GM13977 (cell line): ENCODE measurements around the gene LBHD2.

ENCODE experiments used
- DNase-seq: peaks from one replicate; pipeline ENCODE4 v3.0.0; 2012; ENCODE audit warnings: low spot score
- CTCF ChIP-seq: IDR thresholded peaks from 2 replicates; pipeline ENCODE4 v1.5.1; 2012; ENCODE audit warnings: mild to moderate bottlenecking, control low read depth; ENCODE audit not compliant: insufficient read depth; ENCODE audit errors: extremely low read depth, missing control alignments
- in situ Hi-C: fragments of 300-500 bp; cut with MboI; formaldehyde crosslinking; loops from one replicate; pipeline ENCODE4 v1.12.0; 2022; ENCODE audit warnings: low sequenced_read_pairs, low pct_unique_long_range_greater_than_20kb, mixed read lengths, inconsistent platforms; ENCODE audit not compliant: unreplicated experiment

Gene LBHD2

DNA sequence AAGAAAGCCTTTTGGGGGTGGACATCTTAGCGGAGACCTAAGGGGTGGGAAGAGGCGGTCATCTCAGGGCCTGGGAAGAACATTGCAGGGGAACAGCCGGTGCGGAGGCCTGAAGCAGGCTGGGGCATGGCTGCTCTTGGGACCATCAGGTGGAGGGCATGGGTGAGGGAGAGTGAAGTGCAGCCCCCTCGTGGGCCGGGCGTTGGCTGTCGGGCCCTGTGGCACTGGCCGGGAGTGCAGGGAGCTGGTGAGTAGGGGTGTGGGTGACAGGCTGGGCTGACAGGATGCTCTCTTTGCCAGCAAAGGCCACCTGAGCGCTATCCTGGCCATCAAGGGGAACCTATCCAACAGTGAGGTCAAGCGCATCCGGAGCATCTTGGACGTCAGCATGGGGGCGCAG lies 50.9 kb downstream of the LBHD2 start:
- DNase-seq: no peak
- in situ Hi-C loops: no loop called here
- no peak for TF ChIP-seq CTCF

DNA sequence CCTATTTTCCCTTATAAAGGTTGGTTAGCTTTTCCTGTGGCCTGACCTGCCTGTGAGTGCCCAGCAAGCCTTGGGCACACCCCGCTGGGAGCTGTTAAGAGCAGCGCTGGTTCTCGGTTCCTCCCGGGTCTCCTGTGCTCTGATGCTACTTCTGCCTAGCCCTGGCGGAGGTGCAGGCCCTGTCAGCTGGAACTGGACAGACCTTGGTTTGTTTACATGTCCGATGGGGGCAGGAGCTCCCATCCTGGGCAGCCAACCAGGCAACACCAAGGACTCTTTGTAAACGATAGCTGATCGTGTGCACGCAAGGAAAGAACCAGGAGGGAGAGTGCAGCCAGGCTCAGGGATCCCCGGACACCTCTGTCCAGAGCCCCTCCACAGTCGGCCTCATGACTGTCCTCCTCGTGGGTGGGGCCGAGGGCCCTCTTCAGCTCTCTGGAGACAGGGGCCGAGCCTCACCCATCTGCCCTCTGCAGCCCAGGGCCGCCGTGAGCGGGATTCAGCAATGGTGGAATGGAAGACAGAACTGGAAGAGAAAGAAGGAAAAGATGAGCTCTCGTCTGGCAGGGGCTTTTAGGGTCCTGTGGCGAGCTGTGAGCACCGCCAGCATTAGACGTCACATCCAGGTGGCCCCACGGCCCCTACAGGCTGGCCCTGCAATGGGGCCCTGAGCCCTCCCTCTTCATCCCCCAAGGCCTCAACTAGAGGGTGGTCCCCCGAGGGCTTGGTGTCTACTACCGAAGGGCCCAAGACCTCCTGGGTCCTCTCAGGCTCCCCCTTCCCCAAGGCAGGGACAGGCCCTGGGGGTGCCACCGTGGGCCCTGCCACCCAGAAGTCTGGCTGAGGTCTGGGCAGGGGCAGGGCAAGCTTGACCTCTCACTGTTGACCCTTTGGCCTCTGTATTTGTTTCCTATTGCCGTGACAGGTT lies 51.6 kb downstream of the LBHD2 start:
- no peak for TF ChIP-seq CTCF
- in situ Hi-C loops: no loop called here
- no peak for DNase-seq

DNA sequence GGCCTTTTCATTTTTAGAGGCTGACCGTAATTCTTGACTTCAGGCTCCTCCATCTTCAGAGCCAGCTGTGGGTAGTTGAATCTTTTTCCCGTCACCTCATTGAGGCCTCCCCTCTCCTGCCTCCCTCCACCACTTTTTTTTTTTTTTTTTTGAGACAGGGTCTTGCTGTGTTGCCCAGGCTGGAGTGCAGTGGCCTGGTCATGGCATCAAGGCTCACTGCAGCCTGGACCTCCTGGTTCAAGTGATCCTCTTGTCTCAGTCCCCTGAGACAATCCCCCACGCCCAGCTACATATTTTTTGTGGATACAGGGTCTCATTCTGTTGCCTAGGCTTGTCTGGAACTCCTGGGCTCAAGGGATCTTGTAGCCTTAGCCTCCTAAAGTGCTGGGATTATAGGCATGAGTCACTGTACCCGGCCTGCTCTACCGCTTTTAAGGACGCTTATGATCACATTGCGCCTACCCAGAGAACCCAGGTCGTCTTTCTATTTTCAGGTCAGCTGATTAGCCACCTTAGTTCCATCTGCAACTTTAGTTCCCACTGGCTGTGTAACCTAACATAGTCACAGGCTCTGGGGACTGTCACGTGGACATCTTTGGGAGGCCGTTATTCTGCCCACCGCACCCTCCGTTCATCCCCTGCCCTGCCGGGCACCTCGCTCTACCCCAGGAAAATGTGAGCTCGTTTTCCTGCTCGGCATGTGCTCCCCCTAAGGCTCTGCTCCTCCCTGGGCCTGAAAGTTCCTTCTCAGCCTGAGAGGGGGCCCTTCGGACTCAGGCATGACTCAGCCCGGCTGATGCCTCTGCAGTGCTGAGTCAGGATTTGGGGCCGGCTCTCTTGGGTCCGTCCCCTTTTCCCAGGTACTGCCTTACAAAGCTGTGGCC lies 52.6 kb downstream of the LBHD2 start:
- DNase-seq: no peak
- in situ Hi-C loops: no loop called here
- TF ChIP-seq CTCF: no peak

DNA sequence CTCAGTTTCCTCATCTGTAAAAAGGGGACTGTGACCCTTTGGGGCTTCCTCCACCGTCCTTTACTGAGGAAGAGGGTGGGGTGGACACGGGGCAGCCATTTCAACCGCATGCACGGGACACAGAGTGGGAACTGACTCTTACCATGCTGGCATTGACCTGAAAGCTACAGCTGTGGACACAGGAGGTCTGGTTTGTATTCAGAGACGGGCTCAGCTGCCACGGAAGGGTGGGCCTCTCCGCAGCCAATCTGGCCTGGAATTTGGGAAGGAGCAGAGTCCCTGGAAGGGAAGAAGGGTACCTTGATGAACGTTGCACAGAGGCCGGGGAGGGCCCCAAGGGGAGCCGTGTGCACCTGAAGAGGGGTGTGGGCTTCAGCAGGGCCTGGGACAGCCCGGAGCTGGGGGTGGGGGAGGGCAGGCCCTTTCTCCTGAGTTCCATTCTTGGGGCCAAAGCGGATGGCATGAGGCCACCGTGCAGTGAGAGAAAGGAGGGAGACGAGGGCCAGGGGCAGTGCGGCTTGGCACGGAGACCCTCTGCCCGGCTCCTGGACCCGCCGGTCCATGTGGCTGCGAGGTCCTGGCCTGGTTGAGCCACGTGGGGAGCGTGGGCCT lies 53.8 kb downstream of the LBHD2 start:
- in situ Hi-C loops: no loop called here
- no peak for DNase-seq
- no peak for TF ChIP-seq CTCF

DNA sequence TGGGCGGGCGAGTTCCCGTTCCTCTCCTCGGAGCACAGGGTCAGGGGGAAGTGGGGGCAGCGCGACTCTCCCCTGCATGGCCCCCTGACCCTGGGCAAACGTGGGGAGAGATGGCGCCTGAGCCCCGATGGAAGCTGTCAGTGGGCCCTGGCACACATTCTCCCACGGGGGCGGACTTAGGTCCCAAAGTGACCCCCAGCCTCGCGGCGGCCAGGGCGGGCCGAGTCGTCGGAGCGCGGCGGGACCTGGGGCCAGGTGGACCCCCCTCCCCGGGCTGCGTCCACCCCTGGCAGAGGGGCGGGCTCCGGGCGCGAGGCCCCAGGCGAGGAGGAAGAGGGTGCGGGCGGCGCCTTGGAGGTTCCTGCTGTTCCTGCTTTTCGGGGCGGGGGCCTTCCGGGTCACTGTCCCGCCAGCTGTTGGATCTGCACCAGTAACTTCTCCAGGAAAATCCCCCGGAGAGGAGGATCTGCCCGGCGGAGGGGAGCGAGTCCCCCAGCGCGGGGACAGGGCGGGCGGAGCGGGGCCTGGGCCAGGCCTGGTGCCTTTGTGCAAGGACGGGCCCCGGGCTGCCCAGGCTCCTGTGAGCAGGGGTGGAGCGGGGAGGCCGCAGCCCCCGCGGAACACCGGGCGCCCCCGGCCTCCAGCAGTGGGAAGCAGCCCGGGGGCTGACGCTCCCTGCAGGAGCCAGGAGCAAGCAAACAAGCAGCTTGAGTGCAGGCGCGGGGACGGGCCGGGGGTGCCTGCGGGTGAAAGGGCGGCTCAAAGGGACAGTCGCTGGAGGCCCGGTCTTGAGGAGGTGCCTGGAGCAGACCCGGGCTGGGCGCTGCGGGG lies 54.5 kb downstream of the LBHD2 start:
- in situ Hi-C loops: no loop called here
- TF ChIP-seq CTCF: no peak

More for the DNA sequence above, 54.5 kb downstream of the LBHD2 start:
- no peak for DNase-seq
